ENCODE measurements around the gene SCRG1.
A peak's percentile ranks its signal among the peaks of the same experiment; 100 is the strongest.

SCRG1 gene

GRCh38 chr4:173411106-173411693 lies 12.3 kb upstream of the SCRG1 start:
- DNase-seq (ENCODE audit: low spot score) = no peak

- DNase-seq (ENCODE audit: low spot score) = no peak
Measured at GRCh38 chr4:173410079-173410478, 11.2 kb upstream of the SCRG1 start.

- DNase-seq (ENCODE audit: low spot score) = no peak
Measured at GRCh38 chr4:173405840-173406606, 7.1 kb upstream of the SCRG1 start.

DNA sequence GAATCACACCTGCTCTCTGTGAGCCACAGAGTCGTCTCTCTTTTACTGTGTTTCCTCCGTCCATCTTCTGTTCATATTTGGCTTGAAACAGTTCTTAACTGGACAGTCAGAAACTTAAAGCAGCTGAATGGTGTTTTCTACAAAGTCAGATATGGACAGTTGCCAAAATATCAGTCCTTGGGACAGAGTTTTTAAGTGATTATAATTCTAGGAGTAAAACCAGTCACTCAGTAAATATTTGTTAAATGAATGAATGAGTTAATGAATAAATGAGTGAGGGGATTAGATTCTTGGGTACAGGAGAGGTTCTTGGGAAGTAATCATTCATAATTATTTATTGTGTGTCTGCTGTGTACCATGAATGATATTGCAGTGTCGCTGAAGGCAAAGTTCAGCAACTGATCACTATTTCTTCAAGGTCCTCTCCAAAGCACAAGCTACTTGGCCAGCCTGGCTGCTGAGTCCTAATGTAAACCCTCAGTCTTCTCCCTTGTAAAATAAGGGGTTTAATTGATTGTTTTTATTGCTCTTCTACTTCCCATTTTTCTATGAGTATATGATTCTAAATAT lies 5.5 kb upstream of the SCRG1 start:
- no peak for DNase-seq (ENCODE audit: low spot score)

DNA sequence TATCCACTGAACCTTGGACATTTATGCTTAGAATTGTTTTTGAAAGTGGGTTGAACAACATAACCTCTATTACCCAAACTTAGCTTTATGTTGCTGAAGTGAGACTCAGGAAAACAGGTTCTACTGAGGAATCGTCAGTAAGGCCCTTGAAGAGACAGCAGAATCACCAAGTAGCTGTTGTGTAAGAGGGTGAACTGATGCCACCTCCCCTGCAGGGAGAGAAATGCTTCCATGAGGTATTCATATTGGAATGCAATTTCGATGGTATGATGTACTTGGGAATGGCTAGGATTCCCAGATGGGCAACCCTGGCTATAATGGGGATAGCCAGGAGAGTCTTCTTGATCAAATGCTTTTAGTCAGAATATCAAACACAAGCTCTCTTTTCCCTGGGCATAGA lies 4.1 kb upstream of the SCRG1 start:
- DNase-seq (ENCODE audit: low spot score) = no peak

- DNase-seq (ENCODE audit: low spot score) = no peak
Measured at GRCh38 chr4:173401063-173401462, 2.1 kb upstream of the SCRG1 start.

DNA sequence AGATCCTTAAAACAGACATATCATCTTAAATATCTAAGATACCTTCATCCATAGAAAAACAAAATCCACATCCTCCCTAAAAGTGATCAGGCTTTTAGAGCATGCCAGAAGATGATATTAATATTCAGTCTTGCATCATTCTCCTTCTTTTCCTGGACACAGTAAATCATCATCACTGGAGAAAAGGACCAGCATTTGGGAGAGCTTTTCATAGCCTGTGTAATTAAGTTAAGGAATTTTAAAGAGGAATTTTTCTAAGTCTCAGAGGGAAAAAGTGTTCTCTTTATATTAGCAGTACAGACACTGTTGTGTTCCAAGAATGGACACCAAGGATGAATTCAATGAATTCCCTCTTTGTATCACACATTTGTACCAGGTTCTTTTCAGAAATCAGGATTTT lies 696 bp downstream of the SCRG1 start:
- no peak for DNase-seq (ENCODE audit: low spot score)

- no peak for DNase-seq (ENCODE audit: low spot score)
Measured at GRCh38 chr4:173397604-173398003, 1.3 kb downstream of the SCRG1 start.

DNA sequence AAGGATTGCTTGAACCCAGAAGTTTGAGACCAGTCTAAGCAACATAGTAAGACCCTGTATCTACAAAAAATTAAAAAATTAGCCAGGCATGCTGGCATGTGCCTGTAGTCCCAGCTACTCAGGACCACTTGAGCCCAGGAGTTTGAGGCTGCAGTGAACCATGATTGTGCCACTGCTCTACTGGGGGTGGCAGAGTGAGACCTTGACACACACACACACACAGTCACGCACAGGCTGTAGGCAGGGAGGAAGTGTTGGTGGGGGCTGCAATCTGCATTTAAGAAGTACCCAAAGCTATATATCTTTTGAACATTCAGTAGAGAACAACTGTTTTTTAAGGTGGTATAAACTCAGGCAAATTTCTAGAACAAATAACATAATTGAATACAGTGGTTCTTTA lies 7.2 kb downstream of the SCRG1 start:
- DNase-seq (ENCODE audit: low spot score) = no peak

DNA sequence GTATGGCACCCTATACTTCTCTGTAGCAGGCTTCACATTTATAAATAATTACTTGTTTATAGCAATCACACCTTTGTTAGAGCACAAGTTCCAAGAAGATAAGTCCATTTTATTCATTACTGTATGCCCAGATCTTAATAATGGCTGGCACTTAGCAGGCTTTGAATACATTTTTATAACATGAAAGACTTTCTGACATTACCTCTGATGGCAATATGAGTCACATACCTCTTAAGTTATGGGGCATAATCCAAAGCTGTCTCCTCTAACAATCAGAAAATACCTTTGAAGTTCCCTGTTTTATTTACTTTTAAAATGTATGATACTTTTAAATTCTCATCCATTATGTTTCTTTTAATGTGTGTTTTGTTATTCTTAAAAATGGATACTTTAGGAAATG lies 12.2 kb downstream of the SCRG1 start:
- no peak for DNase-seq (ENCODE audit: low spot score)

- DNase-seq (ENCODE audit: low spot score) = no peak
Measured at GRCh38 chr4:173382349-173382748, 16.6 kb downstream of the SCRG1 start.

DNA sequence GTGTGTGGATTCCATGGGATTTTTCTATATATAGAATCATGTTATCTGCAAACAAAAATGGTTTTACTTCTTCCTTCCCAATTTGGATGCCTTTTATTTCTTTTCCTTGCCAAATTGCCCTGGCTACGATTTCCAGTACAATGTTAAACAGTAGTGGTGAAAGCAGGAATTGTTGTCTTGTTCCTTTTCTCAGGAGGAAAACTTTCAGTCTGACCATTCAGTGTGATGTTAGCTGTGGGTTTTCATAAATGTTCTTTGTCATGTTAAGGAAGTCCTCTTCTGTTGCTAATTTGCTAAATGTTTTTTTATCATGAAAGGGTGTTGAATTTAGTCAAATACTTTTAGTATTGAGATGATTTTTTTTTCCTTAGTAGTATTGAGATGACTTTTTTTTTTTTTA lies 17.3 kb downstream of the SCRG1 start:
- no peak for DNase-seq (ENCODE audit: low spot score)

- DNase-seq (ENCODE audit: low spot score) = no peak
Measured at GRCh38 chr4:173380987-173381386, 17.9 kb downstream of the SCRG1 start.

GRCh38 chr4:173379929-173380328 lies 19.0 kb downstream of the SCRG1 start:
- DNase-seq (ENCODE audit: low spot score) = no peak

DNA sequence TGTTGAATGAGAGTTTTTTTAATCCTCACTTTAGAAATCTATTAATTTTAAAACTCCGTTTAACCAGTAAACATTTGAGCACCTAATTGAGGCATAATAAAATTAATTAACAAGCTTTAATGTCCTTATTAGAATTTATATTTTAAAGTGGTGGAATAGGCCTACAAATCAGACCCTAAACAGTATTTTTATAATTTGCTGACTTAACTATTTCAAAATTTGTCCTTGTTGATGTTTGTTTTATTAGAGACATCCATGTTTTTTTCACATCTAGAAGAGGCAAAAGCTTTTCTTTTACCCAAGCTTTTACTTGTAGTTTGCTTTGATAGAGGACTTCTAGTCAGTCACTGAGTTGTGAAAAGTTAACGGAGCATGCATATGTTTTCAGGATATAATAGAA lies 24.3 kb downstream of the SCRG1 start:
- no peak for DNase-seq (ENCODE audit: low spot score)

- DNase-seq (ENCODE audit: low spot score) = peak; percentile 42
Measured at GRCh38 chr4:173371292-173372192, 27.4 kb downstream of the SCRG1 start.

GRCh38 chr4:173370477-173371291 lies 28.2 kb downstream of the SCRG1 start, which contains the start of gene SAP30:
Gene SAP30, plus strand, starts transcription at chr4:173370954. Its CDS starts 229 bp downstream, at chr4:173371183.
- peak; percentile 97 for DNase-seq (ENCODE audit: low spot score)

- no peak for DNase-seq (ENCODE audit: low spot score)
Measured at GRCh38 chr4:173370130-173370476, 28.8 kb downstream of the SCRG1 start.

DNA sequence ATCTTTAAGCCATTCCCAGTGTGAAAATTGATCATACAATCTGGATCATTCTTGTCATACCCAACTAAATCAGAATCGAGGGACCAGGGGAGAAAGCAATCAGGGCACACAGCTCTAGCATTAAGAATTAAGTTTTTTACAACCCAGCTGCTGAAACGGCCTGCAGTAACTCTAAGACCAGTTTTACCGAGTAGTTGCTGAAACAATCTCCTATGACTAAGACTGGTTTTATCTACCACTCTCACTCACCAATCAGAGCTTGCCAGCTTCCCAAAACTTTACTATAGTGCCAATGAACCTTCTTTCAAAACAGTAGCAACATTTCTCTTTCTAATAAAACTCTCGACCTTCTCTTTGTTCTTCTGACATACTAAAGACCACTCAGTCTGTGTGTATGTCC lies 31.0 kb downstream of the SCRG1 start:
- no peak for DNase-seq (ENCODE audit: low spot score)

- DNase-seq (ENCODE audit: low spot score) = no peak
Measured at GRCh38 chr4:173367285-173367684, 31.6 kb downstream of the SCRG1 start.

DNA sequence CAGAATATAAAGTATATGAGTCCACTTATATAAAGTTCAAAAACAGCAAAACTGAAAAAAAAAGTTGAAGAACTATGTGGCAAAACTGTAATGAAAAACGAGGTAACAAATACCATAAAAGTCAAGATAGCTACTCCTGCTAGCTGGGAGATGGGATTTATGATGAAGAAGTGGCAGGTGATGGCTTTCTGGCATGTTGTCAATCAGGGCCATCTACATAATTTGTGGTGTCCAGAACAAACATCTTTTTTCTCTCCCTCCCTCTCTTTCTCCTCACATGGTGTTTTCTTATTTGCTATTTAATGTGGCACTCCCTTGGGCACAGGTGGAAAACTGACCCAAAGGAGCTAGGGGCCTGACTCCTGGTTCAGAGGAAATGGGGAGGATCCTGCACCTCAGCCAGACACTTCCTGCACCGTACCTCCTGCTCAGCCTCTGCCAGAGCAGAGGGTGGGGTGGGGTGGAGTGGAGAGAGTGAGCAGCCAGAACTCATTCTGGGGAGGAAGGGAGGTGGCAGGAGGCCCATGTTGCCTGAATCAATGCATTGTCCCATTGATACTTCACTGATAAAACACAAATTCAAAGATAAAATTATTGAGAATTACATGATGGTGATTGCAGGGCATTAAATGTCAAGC lies 33.4 kb downstream of the SCRG1 start:
- DNase-seq (ENCODE audit: low spot score) = no peak

All from SK-N-DZ (cell line).